Natural killer cell (primary cell): ENCODE data around the gene BICC1. TPM values are rescaled to one million over a fixed set of nuclear protein-coding genes. Genes with fewer than 3 reads are reported as not detected.

Source experiments
- ATAC-seq, 3 donors: fragments of 150-1000 bp in 2 of 3; fragments of 200-7000 bp in 1 of 3; cut with Tn5 transposase; 1 replicate in 1 of 3; 2 replicates in 2 of 3; pipeline ENCODE4 v1.10.0; 2021; ENCODE audit warnings: mild to moderate bottlenecking in 2 of 3, moderate library complexity in 2 of 3
- DNase-seq, 2 donors: peaks; one replicate each; pipeline versions ENCODE4 v3.0.0 to v3.0.0-alpha.2; 2013 to 2021; ENCODE audit warnings: mixed read lengths in 1 of 2
- H3K27ac ChIP-seq: one replicate; pipeline ENCODE4 v1.5.1; 2013; ENCODE audit warnings: mild to moderate bottlenecking, low read length
- H3K27me3 ChIP-seq: one replicate; pipeline ENCODE4 v1.6.1; 2013; ENCODE audit warnings: low read length; ENCODE audit not compliant: control insufficient read depth, insufficient read depth
- H3K36me3 ChIP-seq: one replicate; pipeline ENCODE4 v1.6.1; 2013; ENCODE audit warnings: low read length; ENCODE audit not compliant: control insufficient read depth, insufficient read depth
- H3K4me1 ChIP-seq: one replicate; pipeline ENCODE4 v1.6.1; 2013; ENCODE audit warnings: low read length; ENCODE audit not compliant: control insufficient read depth, insufficient read depth
- H3K4me3 ChIP-seq: one replicate; pipeline ENCODE4 v1.5.1; 2013; ENCODE audit warnings: low read length
- H3K9me3 ChIP-seq: one replicate; pipeline ENCODE4 v1.6.1; 2013; ENCODE audit warnings: low read length; ENCODE audit not compliant: control insufficient read depth, insufficient read depth
- H3K27ac Mint-ChIP-seq, 2 donors: one replicate each; pipeline ENCODE4 v1.8.0; 2022; ENCODE audit warnings: mild to moderate bottlenecking in 2 of 2, mixed read lengths in 2 of 2, moderate library complexity in 1 of 2
- H3K27me3 Mint-ChIP-seq, 2 donors: one replicate each; pipeline ENCODE4 v1.8.0; 2022; ENCODE audit warnings: low read depth in 2 of 2, mixed read lengths in 2 of 2
- H3K36me3 Mint-ChIP-seq: one replicate; pipeline ENCODE4 v1.8.0; 2022; ENCODE audit warnings: mixed read lengths
- H3K4me1 Mint-ChIP-seq, 2 donors: one replicate each; pipeline ENCODE4 v1.8.0; 2022; ENCODE audit warnings: mixed read lengths in 2 of 2
- H3K4me3 Mint-ChIP-seq: one replicate; pipeline ENCODE4 v1.8.0; 2022; ENCODE audit warnings: mild to moderate bottlenecking, moderate library complexity, mixed read lengths
- H3K9me3 Mint-ChIP-seq, 2 donors: one replicate each; pipeline ENCODE4 v1.8.0; 2022; ENCODE audit warnings: mixed read lengths in 2 of 2
- CTCF ChIP-seq: fragments of 200-600 bp; IDR thresholded peaks from one replicate; pipeline ENCODE4 v1.8.0; 2022; ENCODE audit warnings: antibody characterized with exemption
- WGBS: methylation state at CpG from one replicate; pipeline ENCODE4 v1.1.7; 2013; ENCODE audit warnings: missing lambda C conversion rate; ENCODE audit not compliant: insufficient coverage; 5-methylcytosine and 5-hydroxymethylcytosine counted together
- intact Hi-C: fragments of 100-400 bp; cut with micrococcal nuclease; formaldehyde crosslinking; loops from one replicate; pipeline ENCODE4 v1.14.2; 2022
- total RNA-seq, 4 donors: library from RNA; stranded (reverse); fragments of 120-200 nt in 1 of 4; gene quantifications; one replicate each; pipeline versions ENCODE4 v1.2.3 to v1.2.4, GENCODE V29; 2013 to 2022

BICC1 gene
- total RNA-seq, 3 donors from 2014 or later (not counting 1 experiment from before 2014, with no cell fraction given) = 0.14 TPM; not detected in 2

- Mint-ChIP-seq H3K27me3 (no peaks in the 10 kb centered on the region), H3K9me3 (peaks cover 0 to 3% of the 10 kb centered on the region in 2 donors), H3K4me3 (no peak overlapping the region), H3K36me3 (no peaks in the 10 kb centered on the region), H3K4me1 (no peaks in the 10 kb centered on the region), H3K27ac (no peak overlapping the region)
- Histone ChIP-seq H3K27me3 (no peaks in the 10 kb centered on the region), H3K36me3 (no peaks in the 10 kb centered on the region), H3K27ac (no peak overlapping the region), H3K9me3 (no peaks in the 10 kb centered on the region), H3K4me1 (no peaks in the 10 kb centered on the region), H3K4me3 (no peak overlapping the region)
- WGBS = 85% methylated on average over 4 of the region's 5 CpGs
- DNase-seq (no peak), ATAC-seq (no peak)
- intact Hi-C loops = no loop called here
- TF ChIP-seq CTCF = no peak
Observed at GRCh38 chr10:58829839-58830238, 317.2 kb downstream of the BICC1 start.

- Mint-ChIP-seq H3K4me1 (no peaks in the 10 kb centered on the region), H3K27me3 (no peaks in the 10 kb centered on the region), H3K4me3 (no peak overlapping the region), H3K9me3 (peaks cover 0 to 5% of the 10 kb centered on the region in 2 donors), H3K36me3 (no peaks in the 10 kb centered on the region), H3K27ac (no peak overlapping the region)
- H3K27me3 ChIP-seq = no peaks in the 10 kb centered on the region
- H3K27ac ChIP-seq = no peak overlapping the region
- H3K9me3 ChIP-seq = no peaks in the 10 kb centered on the region
- intact Hi-C loops = no loop called here
- TF ChIP-seq CTCF = no peak
- H3K36me3 ChIP-seq = no peaks in the 10 kb centered on the region
- no peak for DNase-seq
- no peak for ATAC-seq
- no peak overlapping the region for H3K4me3 ChIP-seq
- no peaks in the 10 kb centered on the region for H3K4me1 ChIP-seq
Observed at GRCh38 chr10:58830697-58831096, 318.0 kb downstream of the BICC1 start.

GRCh38 chr10:58833771-58834561 lies 321.3 kb downstream of the BICC1 start:
- DNase-seq (no peak), ATAC-seq (no peak)
- no peak for TF ChIP-seq CTCF
- Mint-ChIP-seq H3K4me1 (no peaks in the 10 kb centered on the region), H3K4me3 (no peak overlapping the region), H3K27ac (no peak overlapping the region), H3K9me3 (peaks cover 0 to 2% of the 10 kb centered on the region in 2 donors), H3K36me3 (no peaks in the 10 kb centered on the region), H3K27me3 (no peaks in the 10 kb centered on the region)
- no peaks in the 10 kb centered on the region for H3K36me3 ChIP-seq
- intact Hi-C loops = no loop called here
- H3K9me3 ChIP-seq = no peaks in the 10 kb centered on the region
- no peaks in the 10 kb centered on the region for H3K27me3 ChIP-seq
- H3K27ac ChIP-seq = no peak overlapping the region
- H3K4me1 ChIP-seq = no peaks in the 10 kb centered on the region
- 83% methylated on average over 4 of the region's 5 CpGs for WGBS
- H3K4me3 ChIP-seq = no peak overlapping the region
